Fibroblast of skin of right quadriceps (primary cell): Measurements from ENCODE around the gene KLK14.

ENCODE experiments used
- DNase-seq: peaks from one replicate; pipeline ENCODE4 v3.0.0-alpha.2; 2013

Gene KLK14

DNA sequence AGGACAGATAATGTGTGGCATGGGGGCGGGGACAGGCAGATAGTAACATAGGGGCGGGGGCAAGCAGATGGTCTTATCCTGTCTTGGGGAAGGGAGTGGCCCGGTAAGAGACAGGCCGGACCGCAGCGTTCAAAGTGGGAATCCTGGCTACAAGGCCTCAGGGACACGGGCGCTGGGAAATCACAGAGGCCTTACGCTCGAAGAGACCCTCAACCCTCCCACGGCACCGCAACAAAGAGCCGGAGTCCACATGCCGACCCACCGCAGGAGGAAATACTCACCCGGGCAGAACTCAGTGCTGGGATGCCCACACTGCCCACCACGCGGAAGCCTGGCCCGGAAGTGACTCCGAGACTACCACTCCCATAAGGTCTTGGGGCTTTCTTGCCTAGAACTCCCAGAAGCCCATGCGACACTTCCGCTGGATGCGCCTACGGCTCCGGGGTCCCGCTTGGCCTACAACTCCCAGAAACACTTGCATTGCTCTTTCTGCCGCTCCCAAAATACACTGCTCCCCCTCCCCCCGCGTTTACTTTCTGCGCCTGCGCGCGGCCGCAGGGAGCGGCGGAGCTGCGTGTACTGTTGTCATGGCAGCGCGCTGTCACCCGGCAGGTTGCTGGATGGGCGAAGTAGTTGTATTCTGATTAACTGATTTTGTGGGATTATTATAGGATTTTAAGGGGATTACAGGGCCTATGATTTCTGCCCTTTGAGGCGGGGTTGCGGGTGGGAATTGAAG, 25.5 kb upstream of the KLK14 start, which contains the start of gene CTU1:
Gene CTU1 (minus strand): TSS at position 344 of the 739 bp plus-strand sequence. CDS start 3,840 bp downstream, outside the sequence.
- peak; percentile 99 for DNase-seq

GRCh38 chr19:51107406-51108065, 24.8 kb upstream of the KLK14 start:
- DNase-seq = peak; percentile 39

- DNase-seq = no peak
These were observed 21.2 kb upstream of the KLK14 start for GRCh38 chr19:51103926-51104341.

- DNase-seq = no peak
These were observed 20.3 kb upstream of the KLK14 start for GRCh38 chr19:51102991-51103390.

- no peak for DNase-seq
These were observed 18.6 kb upstream of the KLK14 start for GRCh38 chr19:51101171-51101865.

DNA sequence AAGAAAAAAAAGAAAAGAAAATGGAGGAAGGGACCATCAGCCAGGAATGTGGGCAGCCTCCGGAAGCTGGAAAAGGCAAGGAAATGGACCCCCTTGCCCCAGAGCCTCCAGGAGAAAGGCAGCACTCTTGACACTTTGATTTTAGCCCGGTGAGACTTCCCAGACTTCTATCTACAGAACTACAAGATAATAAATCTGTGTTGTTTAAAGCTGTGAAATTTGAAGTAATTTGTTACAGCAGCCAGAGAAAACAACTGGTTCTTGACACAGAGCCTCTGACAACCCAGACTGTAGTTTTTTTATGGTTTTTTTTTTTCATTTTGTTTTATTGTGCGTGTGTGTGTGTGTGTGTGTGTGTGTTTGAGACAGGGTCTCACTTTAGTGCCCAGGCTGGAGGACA, 17.9 kb upstream of the KLK14 start:
- DNase-seq = no peak

DNA sequence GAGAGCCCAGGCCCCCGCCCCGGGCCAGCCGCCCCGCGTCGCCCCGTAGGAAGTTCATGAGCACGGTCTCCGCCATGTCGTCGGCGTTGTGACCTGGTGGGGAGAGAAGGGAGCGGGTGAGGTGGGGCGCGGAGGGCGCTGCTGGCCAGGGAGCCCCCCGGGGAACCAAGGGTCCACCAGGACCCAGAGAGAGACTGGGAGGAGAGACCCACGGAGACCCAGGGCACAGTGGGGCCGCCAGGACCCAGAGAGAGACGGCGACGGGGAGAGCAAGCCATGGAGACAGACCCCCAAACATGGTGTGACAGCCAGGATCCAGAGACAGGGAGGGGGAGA, 16.3 kb upstream of the KLK14 start:
- no peak for DNase-seq

DNA sequence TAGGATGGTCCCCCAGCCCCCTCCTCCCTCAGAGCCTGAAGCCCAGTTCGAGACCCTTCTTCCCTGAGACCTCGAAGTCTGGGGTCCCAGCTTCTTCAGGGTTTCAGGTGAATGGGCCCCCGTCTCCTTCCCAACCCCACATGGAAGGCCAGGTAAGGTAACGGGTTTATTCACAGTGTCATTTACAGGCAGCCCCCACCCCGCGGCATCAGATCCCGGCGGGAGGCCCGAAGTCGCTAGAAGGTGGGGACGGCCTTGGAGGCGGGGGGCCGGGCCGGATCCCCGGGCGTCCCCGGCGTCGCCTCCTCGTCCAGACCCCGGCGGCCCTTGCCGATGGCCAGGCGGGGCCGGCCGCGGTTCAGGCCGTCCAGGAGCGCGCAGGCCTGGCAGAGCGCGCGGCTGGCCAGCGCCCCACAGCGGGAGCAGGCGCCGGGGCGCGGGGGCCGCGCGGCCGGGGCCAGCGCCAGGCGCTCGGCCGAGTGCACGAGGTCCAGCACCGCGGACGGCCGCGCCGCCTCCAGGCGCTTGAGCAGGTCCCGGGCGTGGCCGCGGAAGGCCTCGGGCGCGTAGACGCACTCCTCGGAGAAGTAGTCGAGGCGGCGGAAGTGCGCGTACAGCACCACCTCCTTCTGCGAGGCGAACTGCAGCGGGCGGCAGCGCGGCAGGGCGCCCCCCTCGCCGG, 15.8 kb upstream of the KLK14 start:
- peak; percentile 32 for DNase-seq

GRCh38 chr19:51097796-51098195, 15.1 kb upstream of the KLK14 start:
- no peak for DNase-seq

GRCh38 chr19:51097166-51097738, 14.6 kb upstream of the KLK14 start:
- peak; percentile 70 for DNase-seq

- no peak for DNase-seq
These were observed 13.9 kb upstream of the KLK14 start for GRCh38 chr19:51096473-51097165.

DNA sequence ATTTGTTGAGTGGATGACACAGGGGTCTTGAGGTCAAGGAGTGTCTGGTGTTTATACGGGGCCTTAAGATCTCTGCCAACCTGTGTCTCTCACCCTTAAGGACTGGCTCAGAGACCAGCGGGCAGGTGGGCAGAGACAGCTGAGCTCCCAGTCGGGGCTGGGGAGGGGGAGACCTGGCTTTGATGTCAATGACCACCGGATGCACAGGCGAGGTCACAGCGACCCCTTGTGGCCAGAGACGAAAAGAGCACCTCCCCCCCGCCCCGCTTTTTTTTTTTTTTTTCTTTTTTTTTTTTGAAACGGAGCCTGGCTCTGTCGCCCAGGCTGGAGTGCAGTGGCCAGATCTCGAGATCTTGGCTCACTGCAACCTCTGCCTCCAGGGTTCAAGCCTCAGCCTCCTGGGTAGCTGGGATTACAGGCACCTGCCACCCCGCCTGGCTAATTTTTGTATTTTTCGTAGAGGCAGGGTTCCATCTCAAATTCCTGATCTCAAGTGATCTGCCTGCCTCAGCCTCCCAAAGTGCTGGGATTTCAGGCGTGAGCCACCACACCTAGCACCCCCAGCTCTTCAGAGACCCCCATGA, 12.1 kb upstream of the KLK14 start:
- DNase-seq = no peak

DNA sequence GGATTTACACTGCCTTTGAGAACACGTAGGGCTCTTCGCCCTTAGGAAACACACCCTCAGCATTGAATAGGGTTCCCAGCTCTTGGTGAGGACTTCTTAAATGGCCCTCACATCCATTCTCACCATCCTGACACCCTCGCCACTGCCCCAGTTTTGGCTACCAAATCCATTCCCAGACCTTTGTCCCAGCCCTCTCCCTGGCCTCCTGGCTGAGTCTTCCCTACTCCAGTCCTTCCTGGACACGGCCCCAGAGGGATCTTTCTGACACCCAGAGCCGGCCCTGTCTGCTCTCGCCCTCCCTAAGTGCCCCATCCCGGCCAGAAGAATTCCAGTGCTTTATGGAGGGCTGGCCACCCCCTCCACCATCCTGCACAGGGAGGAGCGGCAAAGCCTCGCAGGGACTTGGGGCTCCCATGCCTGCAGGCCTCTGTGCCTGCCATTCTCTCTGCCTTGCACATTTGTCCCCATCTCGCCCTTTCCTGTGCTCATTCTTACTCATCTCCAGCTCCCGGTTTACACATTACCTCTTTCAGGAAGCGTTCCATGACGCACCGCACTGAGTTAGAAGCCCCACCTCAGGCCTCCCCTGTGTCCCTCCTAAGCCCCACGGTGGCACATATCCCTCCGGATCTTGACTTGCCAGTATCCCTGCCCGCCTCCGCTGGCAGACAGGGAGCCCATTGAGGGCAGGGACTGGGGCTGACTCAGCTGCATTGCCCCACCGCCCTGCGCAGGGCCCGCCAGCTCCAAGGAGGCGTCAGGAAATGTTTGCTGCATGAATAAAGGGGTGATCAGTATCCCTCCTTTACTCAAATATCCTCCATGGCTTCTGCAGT, 11.0 kb upstream of the KLK14 start:
- DNase-seq = no peak

DNA sequence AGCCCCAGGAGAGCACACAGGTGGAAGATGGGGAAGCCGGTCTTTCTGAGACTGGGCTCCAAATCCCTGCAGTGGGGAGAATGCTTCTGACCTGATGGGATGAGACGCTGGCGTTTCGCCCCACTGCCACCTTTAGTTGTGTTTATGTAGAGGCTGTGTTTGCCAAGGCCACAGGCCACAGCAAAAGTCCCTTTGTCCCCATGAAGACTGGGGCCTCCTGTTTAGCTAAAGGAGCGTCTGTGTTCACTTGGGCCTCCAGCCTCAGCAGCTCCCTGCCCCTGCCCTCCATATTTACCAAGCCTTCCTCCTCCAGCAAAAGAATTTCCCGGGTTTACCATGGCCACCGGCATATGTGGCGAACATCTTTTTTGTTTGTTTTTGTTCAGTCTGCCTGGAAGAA, 10.4 kb upstream of the KLK14 start:
- no peak for DNase-seq

- DNase-seq = no peak
These were observed 9.5 kb upstream of the KLK14 start for GRCh38 chr19:51091895-51092873.

DNA sequence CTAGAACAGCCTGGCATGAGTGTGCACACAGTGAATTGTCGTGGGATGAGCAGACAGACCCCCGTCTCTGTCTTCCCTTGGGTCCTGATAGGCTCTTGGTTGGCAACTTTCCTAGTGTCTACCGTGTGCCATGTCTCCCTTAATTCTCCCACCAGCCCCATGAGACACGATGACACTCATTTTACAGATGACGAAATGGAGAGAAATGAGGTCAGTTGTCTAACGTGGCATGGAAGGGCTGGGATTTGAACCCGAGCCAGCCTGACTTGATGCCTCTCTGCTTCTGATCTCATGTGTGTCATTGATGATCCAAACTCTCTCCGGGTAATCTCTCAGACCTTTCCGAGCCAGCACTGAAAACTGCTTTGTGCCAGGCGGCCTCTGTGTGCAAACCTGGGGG, 8.4 kb upstream of the KLK14 start:
- DNase-seq = no peak

DNA sequence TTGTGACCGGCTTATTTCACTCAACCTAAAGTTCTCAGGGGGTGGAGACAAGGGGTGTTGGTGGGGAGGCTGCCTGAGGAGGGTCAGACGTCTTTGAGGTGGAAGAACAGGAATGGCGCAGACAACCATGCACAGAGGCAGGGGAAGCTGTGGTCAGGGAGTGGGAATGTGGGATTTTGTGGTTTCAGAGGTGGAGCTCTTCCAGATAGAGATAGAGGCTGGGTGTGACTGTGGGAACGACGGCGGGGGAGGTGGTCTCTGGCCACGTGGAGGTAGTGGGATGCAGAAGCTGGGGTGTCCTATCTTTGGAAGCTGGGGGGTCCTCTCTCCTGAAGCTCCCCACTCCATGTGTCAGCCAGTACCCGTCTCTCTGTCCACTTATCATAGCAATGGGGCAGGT, 7.8 kb upstream of the KLK14 start:
- no peak for DNase-seq

DNA sequence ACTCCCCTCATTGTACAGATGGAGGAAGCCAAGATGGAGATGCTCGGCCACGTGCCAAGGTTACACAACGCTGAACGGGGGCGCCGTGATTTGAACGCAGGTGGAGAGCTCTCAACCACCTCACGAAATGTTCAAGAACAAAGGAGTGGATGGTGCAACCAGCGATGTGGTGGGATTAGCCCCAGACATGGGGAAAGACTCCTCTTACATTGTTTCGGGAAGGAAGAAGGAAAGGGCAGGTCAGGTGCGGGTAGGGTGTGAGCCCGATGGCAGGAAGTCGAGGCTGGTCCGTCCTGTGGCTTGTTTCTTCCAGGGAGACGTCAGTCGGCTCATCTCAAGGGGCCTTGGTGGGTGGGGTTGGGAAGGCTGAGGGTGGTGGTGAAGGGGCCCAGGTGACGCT, 7.1 kb upstream of the KLK14 start:
- no peak for DNase-seq

- no peak for DNase-seq
These were observed 3.6 kb upstream of the KLK14 start for GRCh38 chr19:51086153-51086850.
